DMS79 (cell line): ENCODE results near the gene PUS3.
"Not testable (repeated sequence)": the region's sequence is repeated elsewhere in the genome, so short reads cannot be mapped to it uniquely, and the experiment has no call there.

Experiments
- DNase-seq: peaks from one replicate; lab custom pipeline; 2025; lab: John Stamatoyannopoulos, UW

Gene PUS3

GRCh38 chr11:125871391-125872137, 31.4 kb downstream of the PUS3 start:
- DNase-seq, result no peak

DNA sequence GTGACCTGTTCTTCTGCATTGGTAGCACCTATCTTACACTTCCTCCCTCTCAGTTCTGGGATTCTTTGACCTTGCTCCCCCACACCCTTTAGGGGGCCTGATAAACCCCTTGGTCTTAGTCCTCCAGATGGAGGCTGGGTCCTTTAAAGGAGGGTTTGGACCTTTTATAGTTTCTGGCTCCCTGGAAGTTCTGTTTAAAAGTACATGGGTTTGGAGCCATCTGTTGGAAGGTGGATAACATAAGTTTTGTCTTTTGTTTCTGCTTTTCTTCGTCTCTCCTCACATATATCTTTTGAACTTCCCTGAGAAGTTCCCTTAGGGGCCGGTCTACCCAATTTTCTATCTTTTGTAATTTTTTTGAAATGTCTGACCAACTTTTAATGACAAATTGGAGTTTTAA, 33.5 kb downstream of the PUS3 start:
- no peak for DNase-seq

GRCh38 chr11:125865354-125865753, 37.7 kb downstream of the PUS3 start:
- not testable (repeated sequence) for DNase-seq

- DNase-seq, result not testable (repeated sequence)
These were observed 40.2 kb downstream of the PUS3 start for GRCh38 chr11:125862786-125863185.

DNA sequence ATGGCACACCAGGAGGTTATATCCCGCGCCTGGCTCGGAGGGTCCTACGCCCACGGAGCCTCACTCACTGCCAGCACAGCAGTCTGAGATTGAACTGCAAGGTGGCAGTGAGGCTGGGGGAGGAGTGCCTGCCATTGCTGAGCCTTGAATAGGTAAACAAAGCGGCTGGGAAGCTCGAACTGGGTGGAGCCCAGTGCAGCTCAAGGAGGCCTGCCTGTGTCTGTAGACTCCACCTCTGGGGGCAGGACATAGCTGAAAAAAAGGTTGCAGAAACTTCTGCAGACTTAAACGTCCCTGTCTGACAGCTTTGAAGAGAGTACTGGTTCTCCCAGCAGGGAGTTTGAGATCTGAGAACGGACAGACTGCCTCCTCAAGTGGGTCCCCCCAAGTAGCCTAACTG, 45.3 kb downstream of the PUS3 start:
- not testable (repeated sequence) for DNase-seq

DNA sequence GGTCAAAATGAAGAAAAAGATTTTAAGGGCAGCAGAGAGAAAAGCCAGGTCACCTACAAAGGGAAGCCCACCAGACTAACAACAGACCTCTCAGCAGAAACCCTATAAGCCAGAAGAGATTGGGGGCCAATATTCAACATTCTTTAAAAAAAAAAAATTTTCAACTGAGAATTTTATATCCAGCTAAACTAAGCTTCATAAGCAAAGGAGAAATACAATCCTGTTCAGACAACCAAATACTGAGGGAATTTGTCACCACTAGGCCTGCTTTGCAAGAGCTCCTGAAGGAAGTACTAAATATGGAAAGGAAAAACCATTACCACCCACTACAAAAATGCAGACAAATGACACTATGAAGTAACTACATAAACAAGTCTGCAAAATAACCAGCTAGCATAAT, 56.8 kb downstream of the PUS3 start:
- no peak for DNase-seq
